NOMO-1 treated with DMSO at 0.1 percent for 48 hours (cell line): ENCODE measurements around the gene RAB3GAP2.
"Not testable (repeated sequence)": the region's sequence is repeated elsewhere in the genome, so short reads cannot be mapped to it uniquely, and the experiment has no call there.

ENCODE experiments used
- DNase-seq: peaks from one replicate; lab custom pipeline; 2025; ENCODE audit not compliant: unreplicated experiment; lab: John Stamatoyannopoulos, UW

Gene RAB3GAP2

GRCh38 chr1:220243947-220244346 lies 28.3 kb downstream of the RAB3GAP2 start:
- peak; percentile 25 for DNase-seq

GRCh38 chr1:220241072-220241663 lies 31.1 kb downstream of the RAB3GAP2 start:
- DNase-seq, result no peak

GRCh38 chr1:220239966-220240365 lies 32.3 kb downstream of the RAB3GAP2 start:
- no peak for DNase-seq

GRCh38 chr1:220239213-220239612 lies 33.0 kb downstream of the RAB3GAP2 start:
- DNase-seq, result no peak

- DNase-seq, result not testable (repeated sequence)
Observed at GRCh38 chr1:220236278-220236677, 36.0 kb downstream of the RAB3GAP2 start.

- DNase-seq, result no peak
Observed at GRCh38 chr1:220235462-220235861, 36.8 kb downstream of the RAB3GAP2 start.

GRCh38 chr1:220233927-220234326 lies 38.3 kb downstream of the RAB3GAP2 start:
- DNase-seq, result no peak

- DNase-seq, result no peak
Observed at GRCh38 chr1:220229771-220230170, 42.5 kb downstream of the RAB3GAP2 start.

GRCh38 chr1:220227393-220227792 lies 44.9 kb downstream of the RAB3GAP2 start:
- DNase-seq, result no peak

GRCh38 chr1:220226752-220227151 lies 45.5 kb downstream of the RAB3GAP2 start:
- DNase-seq, result no peak

GRCh38 chr1:220225957-220226356 lies 46.3 kb downstream of the RAB3GAP2 start:
- no peak for DNase-seq

- no peak for DNase-seq
Observed at GRCh38 chr1:220224611-220225124, 47.6 kb downstream of the RAB3GAP2 start.

- no peak for DNase-seq
Observed at GRCh38 chr1:220224033-220224432, 48.2 kb downstream of the RAB3GAP2 start.

- no peak for DNase-seq
Observed at GRCh38 chr1:220222939-220223338, 49.3 kb downstream of the RAB3GAP2 start.

GRCh38 chr1:220221670-220222069 lies 50.6 kb downstream of the RAB3GAP2 start:
- DNase-seq, result no peak

- DNase-seq, result no peak
Observed at GRCh38 chr1:220221269-220221668, 51.0 kb downstream of the RAB3GAP2 start.

- DNase-seq, result not testable (repeated sequence)
Observed at GRCh38 chr1:220220699-220221040, 51.6 kb downstream of the RAB3GAP2 start.

- DNase-seq, result no peak
Observed at GRCh38 chr1:220219865-220220698, 52.2 kb downstream of the RAB3GAP2 start.

GRCh38 chr1:220219136-220219442 lies 53.2 kb downstream of the RAB3GAP2 start:
- DNase-seq, result no peak

GRCh38 chr1:220218397-220219135 lies 53.7 kb downstream of the RAB3GAP2 start:
- DNase-seq, result peak; percentile 14

GRCh38 chr1:220217383-220217988 lies 54.8 kb downstream of the RAB3GAP2 start:
- DNase-seq, result no peak
